ENCODE measurements around the gene RHOT1.

RHOT1 gene

DNA sequence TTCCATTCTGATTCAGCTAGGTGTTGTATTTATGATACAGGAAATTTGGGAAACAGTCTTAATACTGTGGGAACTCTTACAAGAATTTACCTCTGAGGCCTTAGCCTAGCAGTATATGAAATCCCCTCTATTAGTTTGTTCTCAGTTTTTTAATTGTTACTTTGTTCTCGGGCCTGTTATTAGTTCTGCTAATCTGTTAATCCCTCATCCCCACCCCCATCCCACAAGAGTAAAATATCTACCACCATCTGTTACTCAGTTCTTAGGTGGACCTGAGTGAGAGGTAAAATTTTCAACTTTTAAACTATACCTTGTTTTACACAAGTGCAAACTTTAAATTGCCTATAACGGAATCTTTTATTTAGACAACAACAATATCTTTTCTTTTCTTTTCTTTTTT lies 47.0 kb downstream of the RHOT1 start:
- Histone ChIP-seq H3K4me3 (ENCODE audit: low read length in 2 of 2) (no peak overlapping the region), H3K27me3 (ENCODE audit: control insufficient read depth in 1 of 2, insufficient read depth in 2 of 2, low read length in 2 of 2) (no peaks in the 10 kb centered on the region), H3K4me1 (ENCODE audit: control insufficient read depth, insufficient read depth, low read length) (no peaks in the 10 kb centered on the region), H3K9ac (ENCODE audit: low read length in 2 of 2) (no peak overlapping the region), H3K9me3 (ENCODE audit: control insufficient read depth in 2 of 2, low read length in 2 of 2) (no peaks in the 10 kb centered on the region), H3K36me3 (ENCODE audit: control insufficient read depth in 2 of 2, insufficient read depth in 2 of 2, low read length in 2 of 2) (peaks cover 9 to 12% of the 10 kb centered on the region in 2 donors), H3K27ac (ENCODE audit: low read length) (no peak overlapping the region)

DNA sequence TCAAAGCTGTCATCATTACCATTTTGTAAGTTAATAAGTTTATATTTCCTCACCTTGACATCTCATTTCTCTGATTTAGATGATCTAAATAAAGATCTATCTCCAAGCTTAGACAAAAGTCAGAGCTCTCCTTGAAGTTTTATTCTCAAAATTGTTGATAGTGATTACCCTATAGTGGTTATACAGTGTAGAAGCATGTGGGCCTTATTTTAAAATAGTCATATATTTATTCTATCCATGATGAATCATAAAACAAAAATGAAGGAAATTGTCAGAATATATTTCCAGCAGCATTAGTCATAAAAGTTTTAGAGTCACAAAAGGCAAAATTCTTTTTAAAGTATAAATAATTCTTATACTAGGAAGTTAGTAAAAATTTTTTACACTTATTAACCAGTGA lies 49.0 kb downstream of the RHOT1 start:
- H3K9ac ChIP-seq (ENCODE audit: low read length in 2 of 2): no peak overlapping the region
- no peaks in the 10 kb centered on the region for H3K27me3 ChIP-seq (ENCODE audit: control insufficient read depth in 1 of 2, insufficient read depth in 2 of 2, low read length in 2 of 2)
- peaks cover 19 to 22% of the 10 kb centered on the region in 2 donors for H3K36me3 ChIP-seq (ENCODE audit: control insufficient read depth in 2 of 2, insufficient read depth in 2 of 2, low read length in 2 of 2)
- no peaks in the 10 kb centered on the region for H3K9me3 ChIP-seq (ENCODE audit: control insufficient read depth in 2 of 2, low read length in 2 of 2)
- H3K4me1 ChIP-seq (ENCODE audit: control insufficient read depth, insufficient read depth, low read length): no peaks in the 10 kb centered on the region
- H3K4me3 ChIP-seq (ENCODE audit: low read length in 2 of 2): no peak overlapping the region
- H3K27ac ChIP-seq (ENCODE audit: low read length): no peak overlapping the region

DNA sequence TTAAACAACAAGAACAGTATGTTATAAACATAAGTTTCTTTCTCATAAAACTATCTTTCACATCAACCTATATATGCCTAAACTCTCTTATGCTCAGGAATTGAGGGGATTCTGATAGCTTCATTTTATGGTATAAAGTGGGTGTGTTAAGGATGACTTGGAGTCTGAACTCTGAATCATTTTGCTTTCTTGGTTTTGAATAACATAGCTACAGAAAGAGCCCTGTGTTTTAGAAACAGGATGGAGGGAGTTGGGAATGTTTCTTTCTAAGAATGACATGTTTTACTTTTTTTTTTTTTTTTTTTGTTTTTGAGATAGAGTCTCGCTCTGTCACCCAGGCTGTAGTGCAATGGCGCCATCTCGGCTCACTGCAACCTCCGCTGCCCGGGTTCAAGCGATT lies 50.1 kb downstream of the RHOT1 start:
- Histone ChIP-seq H3K9ac (ENCODE audit: low read length in 2 of 2) (no peak overlapping the region), H3K36me3 (ENCODE audit: control insufficient read depth in 2 of 2, insufficient read depth in 2 of 2, low read length in 2 of 2) (peaks cover 18 to 23% of the 10 kb centered on the region in 2 donors), H3K27ac (ENCODE audit: low read length) (no peak overlapping the region), H3K27me3 (ENCODE audit: control insufficient read depth in 1 of 2, insufficient read depth in 2 of 2, low read length in 2 of 2) (no peaks in the 10 kb centered on the region), H3K4me1 (ENCODE audit: control insufficient read depth, insufficient read depth, low read length) (no peaks in the 10 kb centered on the region), H3K4me3 (ENCODE audit: low read length in 2 of 2) (no peak overlapping the region), H3K9me3 (ENCODE audit: control insufficient read depth in 2 of 2, low read length in 2 of 2) (no peaks in the 10 kb centered on the region)

DNA sequence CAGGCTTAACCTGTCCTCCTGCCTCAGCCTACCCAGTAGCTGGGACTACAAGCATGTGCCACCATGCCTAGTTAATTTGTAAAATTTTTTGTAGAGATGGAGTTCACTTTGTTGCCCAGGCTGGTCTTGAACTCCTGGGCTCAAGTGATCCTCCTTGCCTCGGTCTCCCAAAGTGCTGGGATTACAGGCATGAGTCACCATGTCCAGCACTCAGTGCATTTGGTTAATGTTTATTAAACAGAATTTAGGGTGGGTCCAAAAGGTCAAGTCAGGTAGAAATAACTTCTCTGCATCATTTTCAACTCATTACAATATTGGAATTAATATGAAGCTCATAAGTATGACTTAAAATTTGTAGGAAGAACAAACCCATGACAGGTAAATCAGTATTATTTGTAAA lies 55.7 kb downstream of the RHOT1 start:
- H3K4me1 ChIP-seq (ENCODE audit: control insufficient read depth, insufficient read depth, low read length): no peaks in the 10 kb centered on the region
- peaks cover 30 to 41% of the 10 kb centered on the region in 2 donors for H3K36me3 ChIP-seq (ENCODE audit: control insufficient read depth in 2 of 2, insufficient read depth in 2 of 2, low read length in 2 of 2)
- no peak overlapping the region for H3K27ac ChIP-seq (ENCODE audit: low read length)
- no peak overlapping the region for H3K9ac ChIP-seq (ENCODE audit: low read length in 2 of 2)
- H3K9me3 ChIP-seq (ENCODE audit: control insufficient read depth in 2 of 2, low read length in 2 of 2): no peaks in the 10 kb centered on the region
- H3K27me3 ChIP-seq (ENCODE audit: control insufficient read depth in 1 of 2, insufficient read depth in 2 of 2, low read length in 2 of 2): no peaks in the 10 kb centered on the region
- no peak overlapping the region for H3K4me3 ChIP-seq (ENCODE audit: low read length in 2 of 2)

DNA sequence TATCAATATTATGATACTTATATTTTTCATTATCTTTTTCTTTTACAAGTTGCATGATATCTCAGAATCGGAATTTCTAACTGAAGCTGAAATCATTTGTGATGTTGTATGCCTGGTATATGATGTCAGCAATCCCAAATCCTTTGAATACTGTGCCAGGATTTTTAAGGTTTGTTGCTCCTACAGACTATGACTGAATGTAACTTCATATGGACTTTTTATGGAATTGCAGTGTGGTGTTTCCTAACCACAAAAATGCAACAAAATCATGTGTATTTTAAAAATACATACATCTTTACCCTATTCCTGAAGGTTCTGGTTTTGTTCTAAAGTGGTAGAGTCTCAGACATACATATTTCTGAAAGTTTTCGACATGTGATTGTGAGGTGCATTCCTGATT lies 64.6 kb downstream of the RHOT1 start:
- Histone ChIP-seq H3K36me3 (ENCODE audit: control insufficient read depth in 2 of 2, insufficient read depth in 2 of 2, low read length in 2 of 2) (peaks cover 13 to 18% of the 10 kb centered on the region in 2 donors), H3K9me3 (ENCODE audit: control insufficient read depth in 2 of 2, low read length in 2 of 2) (no peaks in the 10 kb centered on the region), H3K4me3 (ENCODE audit: low read length in 2 of 2) (no peak overlapping the region), H3K9ac (ENCODE audit: low read length in 2 of 2) (no peak overlapping the region), H3K27me3 (ENCODE audit: control insufficient read depth in 1 of 2, insufficient read depth in 2 of 2, low read length in 2 of 2) (no peaks in the 10 kb centered on the region), H3K4me1 (ENCODE audit: control insufficient read depth, insufficient read depth, low read length) (no peaks in the 10 kb centered on the region), H3K27ac (ENCODE audit: low read length) (no peak overlapping the region)

DNA sequence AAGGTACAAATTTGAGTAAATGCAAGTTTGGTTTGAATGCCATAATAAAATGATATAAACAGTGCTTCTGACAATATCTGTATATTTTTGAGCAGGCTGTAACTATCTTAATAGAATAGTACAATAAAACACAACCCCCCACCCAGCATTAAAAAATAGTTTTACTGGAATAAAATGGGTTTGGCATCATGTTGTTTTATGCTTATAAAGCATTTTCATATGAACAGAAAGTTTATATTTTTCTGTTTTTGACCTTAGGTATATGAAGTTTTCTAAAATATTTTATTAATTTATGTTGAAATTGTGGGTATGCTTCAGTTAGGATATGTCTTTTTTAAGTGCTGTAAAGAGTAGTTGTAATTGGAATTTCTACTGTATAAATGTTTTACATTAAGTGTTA lies 66.1 kb downstream of the RHOT1 start:
- H3K9ac ChIP-seq (ENCODE audit: low read length in 2 of 2): no peak overlapping the region
- H3K4me1 ChIP-seq (ENCODE audit: control insufficient read depth, insufficient read depth, low read length): no peaks in the 10 kb centered on the region
- H3K36me3 ChIP-seq (ENCODE audit: control insufficient read depth in 2 of 2, insufficient read depth in 2 of 2, low read length in 2 of 2): peaks cover 17 to 18% of the 10 kb centered on the region in 2 donors

DNA sequence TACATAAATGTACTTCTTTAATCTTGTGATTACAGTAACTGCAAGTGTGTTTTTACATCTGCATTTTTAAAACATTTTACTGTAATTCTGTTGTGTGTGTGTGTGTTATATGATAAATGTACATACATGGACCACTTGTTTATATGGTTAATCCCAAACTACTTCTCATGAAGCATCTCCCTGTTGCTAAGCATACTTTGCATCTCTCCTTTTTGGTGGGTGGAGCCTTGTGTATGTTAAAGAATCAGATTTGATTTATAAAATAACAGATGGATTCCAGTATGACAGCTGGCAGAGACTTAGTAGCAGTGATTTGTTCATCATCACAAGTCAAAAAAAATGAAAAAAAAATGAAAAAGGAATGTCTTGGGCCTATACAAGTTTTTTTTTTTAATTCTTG lies 67.3 kb downstream of the RHOT1 start:
- Histone ChIP-seq H3K36me3 (ENCODE audit: control insufficient read depth in 2 of 2, insufficient read depth in 2 of 2, low read length in 2 of 2) (peaks cover 18 to 21% of the 10 kb centered on the region in 2 donors), H3K9ac (ENCODE audit: low read length in 2 of 2) (no peak overlapping the region), H3K27me3 (ENCODE audit: control insufficient read depth in 1 of 2, insufficient read depth in 2 of 2, low read length in 2 of 2) (no peaks in the 10 kb centered on the region), H3K4me1 (ENCODE audit: control insufficient read depth, insufficient read depth, low read length) (no peaks in the 10 kb centered on the region), H3K9me3 (ENCODE audit: control insufficient read depth in 2 of 2, low read length in 2 of 2) (no peaks in the 10 kb centered on the region), H3K4me3 (ENCODE audit: low read length in 2 of 2) (no peak overlapping the region), H3K27ac (ENCODE audit: low read length) (no peak overlapping the region)

More for the DNA sequence above, 66.1 kb downstream of the RHOT1 start:
- Histone ChIP-seq H3K9me3 (ENCODE audit: control insufficient read depth in 2 of 2, low read length in 2 of 2) (no peaks in the 10 kb centered on the region), H3K27me3 (ENCODE audit: control insufficient read depth in 1 of 2, insufficient read depth in 2 of 2, low read length in 2 of 2) (no peaks in the 10 kb centered on the region), H3K27ac (ENCODE audit: low read length) (no peak overlapping the region), H3K4me3 (ENCODE audit: low read length in 2 of 2) (no peak overlapping the region)

DNA sequence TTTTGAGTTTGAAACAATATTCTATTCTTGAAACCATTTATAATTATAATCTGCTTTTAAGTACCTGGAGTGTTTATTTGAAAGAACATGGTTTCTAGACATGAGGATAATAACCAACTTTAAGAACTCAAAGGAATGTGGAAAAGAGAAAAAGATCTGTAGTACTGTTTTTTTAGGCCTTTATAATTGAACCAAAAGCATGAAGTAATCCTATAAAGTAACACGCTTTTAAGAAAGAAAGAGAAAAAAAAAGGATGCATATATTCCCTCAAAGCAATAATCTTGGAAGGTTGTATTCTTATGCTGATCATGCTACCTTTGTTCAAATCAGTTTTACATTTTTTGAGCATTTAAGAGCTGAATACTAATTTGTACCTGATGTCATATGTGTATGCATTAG lies 69.4 kb downstream of the RHOT1 start:
- Histone ChIP-seq H3K9me3 (ENCODE audit: control insufficient read depth in 2 of 2, low read length in 2 of 2) (no peaks in the 10 kb centered on the region), H3K27me3 (ENCODE audit: control insufficient read depth in 1 of 2, insufficient read depth in 2 of 2, low read length in 2 of 2) (no peaks in the 10 kb centered on the region), H3K4me3 (ENCODE audit: low read length in 2 of 2) (no peak overlapping the region), H3K9ac (ENCODE audit: low read length in 2 of 2) (no peak overlapping the region), H3K4me1 (ENCODE audit: control insufficient read depth, insufficient read depth, low read length) (no peaks in the 10 kb centered on the region), H3K27ac (ENCODE audit: low read length) (no peak overlapping the region), H3K36me3 (ENCODE audit: control insufficient read depth in 2 of 2, insufficient read depth in 2 of 2, low read length in 2 of 2) (peaks cover 18 to 21% of the 10 kb centered on the region in 2 donors)

DNA sequence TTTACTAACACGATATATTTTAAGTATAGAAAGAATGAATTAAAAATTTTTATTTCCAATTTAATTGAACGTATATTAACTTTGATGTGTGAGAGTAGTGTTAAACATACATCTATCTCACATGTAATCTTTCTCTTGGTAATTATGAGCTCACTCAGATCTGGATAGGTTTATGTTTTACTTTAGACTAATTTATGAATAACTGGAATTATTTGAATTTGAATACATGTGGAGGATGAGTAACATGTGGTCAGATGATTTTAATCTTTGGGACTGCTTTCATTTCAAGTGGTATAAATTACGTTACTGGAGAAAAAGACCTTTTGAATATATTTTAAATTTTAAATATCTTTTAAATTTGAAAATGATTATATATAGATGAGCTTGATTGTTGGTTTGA lies 73.4 kb downstream of the RHOT1 start:
- Histone ChIP-seq H3K9ac (ENCODE audit: low read length in 2 of 2) (no peak overlapping the region), H3K27ac (ENCODE audit: low read length) (no peak overlapping the region), H3K4me3 (ENCODE audit: low read length in 2 of 2) (no peak overlapping the region), H3K9me3 (ENCODE audit: control insufficient read depth in 2 of 2, low read length in 2 of 2) (no peaks in the 10 kb centered on the region), H3K36me3 (ENCODE audit: control insufficient read depth in 2 of 2, insufficient read depth in 2 of 2, low read length in 2 of 2) (peaks cover 7 to 11% of the 10 kb centered on the region in 2 donors), H3K4me1 (ENCODE audit: control insufficient read depth, insufficient read depth, low read length) (no peaks in the 10 kb centered on the region), H3K27me3 (ENCODE audit: control insufficient read depth in 1 of 2, insufficient read depth in 2 of 2, low read length in 2 of 2) (no peaks in the 10 kb centered on the region)

DNA sequence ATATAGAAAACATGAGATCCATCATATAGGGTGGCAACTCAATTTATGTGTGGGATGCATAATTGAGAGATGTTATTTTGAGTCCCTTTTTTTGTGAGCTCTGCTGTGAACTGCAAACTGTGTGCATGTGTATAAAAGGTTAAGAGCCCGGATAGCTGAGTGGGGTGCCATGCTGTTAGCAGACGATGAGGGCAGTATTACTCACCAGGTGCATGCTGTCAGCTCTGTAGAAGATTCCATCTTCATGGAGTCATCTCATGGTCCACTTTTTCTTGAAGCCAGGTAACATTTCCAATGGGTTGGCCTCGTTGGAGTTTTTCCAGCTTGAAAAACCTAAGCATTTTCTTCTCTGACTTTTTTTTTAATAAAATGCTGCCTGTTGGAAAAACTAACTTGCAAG lies 80.3 kb downstream of the RHOT1 start:
- Histone ChIP-seq H3K36me3 (ENCODE audit: control insufficient read depth in 2 of 2, insufficient read depth in 2 of 2, low read length in 2 of 2) (peaks cover 2 to 4% of the 10 kb centered on the region in 2 donors), H3K4me3 (ENCODE audit: low read length in 2 of 2) (no peak overlapping the region), H3K27ac (ENCODE audit: low read length) (no peak overlapping the region), H3K27me3 (ENCODE audit: control insufficient read depth in 1 of 2, insufficient read depth in 2 of 2, low read length in 2 of 2) (no peaks in the 10 kb centered on the region), H3K9me3 (ENCODE audit: control insufficient read depth in 2 of 2, low read length in 2 of 2) (no peaks in the 10 kb centered on the region), H3K9ac (ENCODE audit: low read length in 2 of 2) (no peak overlapping the region), H3K4me1 (ENCODE audit: control insufficient read depth, insufficient read depth, low read length) (no peaks in the 10 kb centered on the region)

DNA sequence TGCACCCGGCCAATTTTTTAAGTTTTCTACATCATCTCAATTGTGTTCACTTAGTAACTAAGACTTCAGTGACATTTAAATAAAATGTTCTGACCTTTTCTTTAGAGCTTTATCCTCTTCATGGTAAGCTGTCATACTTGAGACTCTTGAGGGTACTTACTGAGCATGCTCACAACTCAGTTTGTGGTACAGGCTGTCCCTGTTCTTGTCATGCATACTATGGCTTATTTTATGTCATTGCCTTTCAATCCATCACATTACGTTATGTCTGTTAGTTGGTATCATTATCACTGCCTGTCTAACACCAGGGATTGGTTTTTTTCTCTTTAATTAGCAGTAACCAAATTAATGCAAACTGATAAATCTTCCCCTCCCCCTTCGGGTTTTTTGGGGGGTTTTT lies 81.4 kb downstream of the RHOT1 start:
- Histone ChIP-seq H3K4me1 (ENCODE audit: control insufficient read depth, insufficient read depth, low read length) (no peaks in the 10 kb centered on the region), H3K36me3 (ENCODE audit: control insufficient read depth in 2 of 2, insufficient read depth in 2 of 2, low read length in 2 of 2) (peaks cover 4 to 9% of the 10 kb centered on the region in 2 donors), H3K27me3 (ENCODE audit: control insufficient read depth in 1 of 2, insufficient read depth in 2 of 2, low read length in 2 of 2) (no peaks in the 10 kb centered on the region), H3K9me3 (ENCODE audit: control insufficient read depth in 2 of 2, low read length in 2 of 2) (no peaks in the 10 kb centered on the region), H3K27ac (ENCODE audit: low read length) (no peak overlapping the region), H3K9ac (ENCODE audit: low read length in 2 of 2) (no peak overlapping the region), H3K4me3 (ENCODE audit: low read length in 2 of 2) (no peak overlapping the region)

Measured in stomach smooth muscle (tissue), 2 donors.